Heart left ventricle (tissue), 16 donors: Measurements from ENCODE around the gene SGIP1. TPM values are rescaled to one million over a fixed set of nuclear protein-coding genes. Genes with fewer than 3 reads are reported as not detected.

ENCODE experiments used
- ATAC-seq, 4 donors: fragments of 200-7000 bp; cut with Tn5 transposase; one replicate each; pipeline ENCODE4 v1.9.1; 2020 to 2022; ENCODE audit warnings: moderate library complexity in 4 of 4, mild to moderate bottlenecking in 3 of 4, moderate number of reproducible peaks in 1 of 4
- DNase-seq, 5 donors: peaks; one replicate each; pipeline ENCODE4 v3.0.0-alpha.2; 2020
- H3K27ac ChIP-seq, 12 donors: fragments of 200-600 bp; sonication (generic) in 4 of 12; one replicate each; pipeline versions ENCODE4 v1.5.0 to v1.8.0; 2016 to 2022; ENCODE audit warnings: mild to moderate bottlenecking in 2 of 12
- H3K27me3 ChIP-seq, 9 donors: fragments of 200-600 bp; sonication (generic) in 2 of 9; one replicate each; pipeline versions ENCODE4 v1.5.1 to v1.8.0; 2016 to 2022; ENCODE audit warnings: mild to moderate bottlenecking in 3 of 9
- H3K36me3 ChIP-seq, 9 donors: fragments of 200-600 bp; sonication (generic) in 2 of 9; one replicate each; pipeline versions ENCODE4 v1.5.0 to v1.8.0; 2018 to 2022; ENCODE audit warnings: mild to moderate bottlenecking in 2 of 9
- H3K4me1 ChIP-seq, 12 donors: fragments of 200-600 bp; sonication (generic) in 4 of 12; one replicate each; pipeline versions ENCODE4 v1.5.0 to v1.8.0; 2016 to 2022; ENCODE audit warnings: mild to moderate bottlenecking in 3 of 12
- H3K4me3 ChIP-seq, 12 donors: fragments of 200-600 bp; sonication (generic) in 4 of 12; one replicate each; pipeline versions ENCODE4 v1.5.0 to v1.8.0; 2017 to 2022; ENCODE audit warnings: mild to moderate bottlenecking in 9 of 12, moderate library complexity in 4 of 12
- H3K9me3 ChIP-seq, 12 donors: fragments of 200-600 bp; sonication (generic) in 4 of 12; one replicate each; pipeline versions ENCODE4 v1.5.0 to v1.8.0; 2016 to 2022; ENCODE audit warnings: mild to moderate bottlenecking in 1 of 12
- CTCF ChIP-seq, 12 donors: fragments of 200-600 bp; sonication (generic) in 4 of 12; IDR thresholded peaks; one replicate each; pipeline versions ENCODE4 v1.5.0 to v1.8.0; 2018 to 2022; ENCODE audit warnings: antibody characterized with exemption in 12 of 12, mild to moderate bottlenecking in 5 of 12
- POLR2A ChIP-seq, 2 donors: fragments of 450-650 bp; IDR thresholded peaks; one replicate each; pipeline ENCODE4 v1.6.1; 2017; ENCODE audit warnings: antibody characterized with exemption in 2 of 2, mild to moderate bottlenecking in 2 of 2, moderate library complexity in 2 of 2
- WGBS, 4 donors: extraction: QIAGEN DNeasy Blood & Tissue Kit in 2 of 4; methylation state at CpG; one replicate each; pipeline versions ENCODE4 v1.1.5 to v1.1.7; 2013 to 2018; 5-methylcytosine and 5-hydroxymethylcytosine counted together
- intact Hi-C, 10 donors: fragments of 100-400 bp; cut with DNase I; formaldehyde crosslinking; loops; one replicate each; pipeline versions ENCODE4 v1.11.1 to v1.14.2; 2022
- polyA plus RNA-seq, 2 donors: library from polyadenylated mRNA; stranded (reverse); fragments of 200-250 nt; gene quantifications; one replicate each; pipeline ENCODE4 v1.2.3, GENCODE V29; 2013
- total RNA-seq, 9 donors: library from RNA; depleted of rRNA in 2 of 9; stranded (reverse); fragments of >200 nt in 2 of 9; fragmentation: NEBNext Ultra II Directional in 3 of 9; extraction: Animal tissue kit (Norgen Biotek cat#: 25700) in 3 of 9; gene quantifications; one replicate each; pipeline versions ENCODE4 v1.1.0 to v1.2.4, GENCODE V29; 2016 to 2023
- donor health status: ischemic (EF 13 %, LVEDD 7.1; RV severe dilation, severe dysfunction).
- donor health status: healthy with polysubstance abuse.
- donor health status: DM: no; HTN: yes; CAD: no.
- donor health status: DM: no; HTN: no; CAD: no.
- donor health status: ischemic (EF 25% LVEDD 6.9; RV normal size, moderate dysfunction).
- donor health status: ischemic (EF 25% LVEDD 5.7; RV mildly dilated, moderate dysfunction).
- donor health status: healthy.
- donor health status: DM: yes; HTN: yes; CAD: no.
- donor health status: ischemic (EF 35%, LVEDD 5.7; RV mildly dilated, moderate dysfunction).
- donor health status: nonischemic (EF 11% LVEDD 7.7; RV severe dilation, severe dysfunction).
- donor health status: DM: yes; HTN: yes; CAD: no.
- donor health status: PGD.
- donor health status: ischemic (EF 29% LVEDD 5.4; RV normal size, mild dysfunction).
- donor health status: nonischemic (EF 23%, LVEDD 6.1; RV moderate dilation, normal function).

Gene SGIP1
- total and polyA plus RNA-seq, 11 donors, result 2.1 to 17.3 (median 5.0) TPM

DNA sequence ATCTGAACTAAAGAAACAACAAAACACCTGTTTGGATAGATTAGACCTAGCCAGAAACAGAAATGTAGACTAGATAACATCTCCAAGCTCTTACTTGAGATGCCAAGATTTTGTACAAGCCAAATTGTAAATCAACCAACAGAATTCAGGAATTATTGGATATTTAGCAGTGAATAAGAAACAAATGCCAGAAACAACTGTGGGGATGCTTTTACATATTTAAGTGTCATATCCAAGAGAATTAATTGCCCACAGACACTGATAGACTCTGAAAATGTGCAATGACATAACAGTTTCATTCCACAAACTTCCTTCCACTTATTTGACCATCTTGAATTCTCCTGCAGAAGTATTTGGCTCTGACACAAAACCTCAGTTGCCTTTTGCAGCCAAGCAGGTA lies 92.3 kb downstream of the SGIP1 start:
- H3K4me3 ChIP-seq, result no peak overlapping the region
- peaks cover 0 to 15% (median 3%) of the 10 kb centered on the region in 12 donors for H3K4me1 ChIP-seq
- H3K27ac ChIP-seq, result no peak overlapping the region
- H3K36me3 ChIP-seq, result peaks cover 0 to 3% (median 0%) of the 10 kb centered on the region in 9 donors
- no peaks in the 10 kb centered on the region for H3K27me3 ChIP-seq
- ATAC-seq (no peak), DNase-seq (no peak)
- TF ChIP-seq POLR2A (IDR thresholded peaks at IDR 0.05), result no peak
- TF ChIP-seq CTCF (IDR thresholded peaks at IDR 0.05), result no peak
- H3K9me3 ChIP-seq, result no peaks in the 10 kb centered on the region
- intact Hi-C loops, result no loop called here

- DNase-seq (no peak), ATAC-seq (no peak)
- intact Hi-C loops, result no loop called here
- H3K4me3 ChIP-seq, result no peak overlapping the region
- H3K27ac ChIP-seq, result no peak overlapping the region
- peaks cover 0 to 3% (median 0%) of the 10 kb centered on the region in 9 donors for H3K36me3 ChIP-seq
- TF ChIP-seq CTCF (IDR thresholded peaks at IDR 0.05) (no peak), POLR2A (IDR thresholded peaks at IDR 0.05) (no peak)
- no peaks in the 10 kb centered on the region for H3K27me3 ChIP-seq
- no peaks in the 10 kb centered on the region for H3K9me3 ChIP-seq
- WGBS, 4 donors, result 90 to 95% (median 94%) methylated on average over 1 of the region's 1 CpG
- H3K4me1 ChIP-seq, result peaks cover 0 to 9% (median 3%) of the 10 kb centered on the region in 12 donors
Measured at GRCh38 chr1:66628926-66629325, 95.0 kb downstream of the SGIP1 start.

GRCh38 chr1:66633159-66633558 lies 99.2 kb downstream of the SGIP1 start:
- WGBS, 4 donors, result 64 to 87% (median 76%) methylated on average over 1 of the region's 1 CpG
- Histone ChIP-seq H3K27ac (peak overlapping the region in 1 of 12 donors; percentile 8), H3K9me3 (no peaks in the 10 kb centered on the region), H3K27me3 (no peaks in the 10 kb centered on the region), H3K4me3 (no peak overlapping the region), H3K36me3 (peaks cover 0 to 8% (median 0%) of the 10 kb centered on the region in 9 donors), H3K4me1 (peaks cover 0 to 6% (median 0%) of the 10 kb centered on the region in 12 donors)
- TF ChIP-seq POLR2A (IDR thresholded peaks at IDR 0.05), result no peak
- no peak for TF ChIP-seq CTCF (IDR thresholded peaks at IDR 0.05)
- no peak for ATAC-seq
- intact Hi-C loops, result no loop called here
- DNase-seq, result no peak

DNA sequence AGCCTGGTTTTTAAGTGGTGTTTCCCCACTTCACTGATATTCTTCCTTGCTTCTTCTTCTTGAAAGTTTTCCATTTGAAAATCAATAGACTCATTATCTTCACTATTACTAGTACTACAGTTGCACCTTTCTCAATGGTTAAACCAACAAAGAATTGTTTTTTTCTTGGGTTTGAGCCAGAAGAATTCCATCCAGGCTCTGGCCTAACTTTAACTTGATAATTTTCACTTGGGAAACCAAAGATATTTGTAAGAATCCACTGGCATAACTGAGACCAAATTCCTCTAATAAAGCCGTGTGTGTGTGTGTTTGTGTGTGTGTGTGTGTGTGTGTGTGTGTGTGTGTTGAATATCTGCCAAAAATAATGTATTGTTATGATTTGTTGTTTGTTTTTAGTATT lies 103.2 kb downstream of the SGIP1 start:
- 45 to 68% (median 47%) methylated on average over 1 of the region's 1 CpG for WGBS, 4 donors
- no peak for DNase-seq
- no peak overlapping the region for H3K27ac ChIP-seq
- H3K9me3 ChIP-seq, result no peaks in the 10 kb centered on the region
- peaks cover 0 to 6% (median 0%) of the 10 kb centered on the region in 12 donors for H3K4me1 ChIP-seq
- peaks cover 0 to 15% (median 0%) of the 10 kb centered on the region in 9 donors for H3K36me3 ChIP-seq
- no peak for TF ChIP-seq CTCF (IDR thresholded peaks at IDR 0.05)
- no peak for TF ChIP-seq POLR2A (IDR thresholded peaks at IDR 0.05)
- intact Hi-C loops, result no loop called here
- ATAC-seq, result no peak
- no peaks in the 10 kb centered on the region for H3K27me3 ChIP-seq
- H3K4me3 ChIP-seq, result no peak overlapping the region
